Transverse colon (tissue), 4 donors: ENCODE data around the gene LYVE1.

Experiments
- CTCF ChIP-seq, 5 experiments: fragments of 200-600 bp in 3 of 5; fragments of 450-650 bp in 2 of 5; sonication (generic) in 3 of 5; IDR thresholded peaks; 1 replicate in 2 of 5; 2 replicates in 3 of 5; pipeline ENCODE4 v1.5.1; 2016 to 2017; ENCODE audit warnings: antibody characterized with exemption in 5 of 5, inconsistent platforms in 3 of 5, mild to moderate bottlenecking in 2 of 5, moderate library complexity in 1 of 5
- POLR2A ChIP-seq: fragments of 450-650 bp; IDR thresholded peaks from one replicate; pipeline ENCODE4 v1.6.1; 2016; ENCODE audit warnings: antibody characterized with exemption, mild to moderate bottlenecking, moderate library complexity
- POLR2AphosphoS5 ChIP-seq, 3 donors: sonication (generic); formaldehyde crosslinking; IDR thresholded peaks; one replicate each; pipeline ENCODE4 v1.6.1; 2016; ENCODE audit warnings: antibody characterized with exemption in 3 of 3

GRCh38 chr11:10539339-10539738 is 29.1 kb downstream of the LYVE1 start:
- TF ChIP-seq CTCF (IDR thresholded peaks at IDR 0.05) = no peak
- no peak for TF ChIP-seq POLR2AphosphoS5 (IDR thresholded peaks at IDR 0.05)
- no peak for TF ChIP-seq POLR2A
